ENCODE measurements around the gene AP1S3.

GRCh38 chr2:223855426-223855825, 18.0 kb upstream of the AP1S3 start:
- TF ChIP-seq CTCF (IDR thresholded peaks at IDR 0.05; ENCODE audit: extremely low read depth in 1 of 2, insufficient read depth in 1 of 2, low read depth in 1 of 2, low read length in 2 of 2), result no peak
- no peak for TF ChIP-seq POLR2A (IDR thresholded peaks at IDR 0.05; ENCODE audit: low read depth, low read length)
- no peak for TF ChIP-seq EZH2 (IDR thresholded peaks at IDR 0.05; ENCODE audit: borderline replicate concordance, low read depth, low read length, severe bottlenecking)
